HFFc6 (cell line): Measurements from ENCODE around the gene PIH1D2. TPM values are rescaled to one million over a fixed set of nuclear protein-coding genes. Genes with fewer than 3 reads are reported as not detected.
"Not testable (repeated sequence)": the region's sequence is repeated elsewhere in the genome, so short reads cannot be mapped to it uniquely, and the experiment has no call there.

Source experiments
- DNase-seq: peaks from one replicate; pipeline ENCODE4 v3.0.0-alpha.2; 2018
- H3K27ac Mint-ChIP-seq: 2 replicates; pipeline ENCODE4 v1.8.0; 2020; ENCODE audit warnings: mild to moderate bottlenecking, mixed read lengths
- H3K27me3 Mint-ChIP-seq: 2 replicates; pipeline ENCODE4 v1.8.0; 2021; ENCODE audit warnings: mild to moderate bottlenecking, moderate library complexity, mixed read lengths; ENCODE audit not compliant: insufficient read depth
- H3K36me3 Mint-ChIP-seq: 2 replicates; pipeline ENCODE4 v1.8.0; 2021; ENCODE audit warnings: low read depth, mixed read lengths
- H3K4me1 Mint-ChIP-seq: 2 replicates; pipeline ENCODE4 v1.8.0; 2020; ENCODE audit warnings: low read depth, mixed read lengths
- H3K4me3 Mint-ChIP-seq: 2 replicates; pipeline ENCODE4 v1.8.0; 2020; ENCODE audit warnings: mild to moderate bottlenecking, moderate library complexity, mixed read lengths
- H3K9me3 Mint-ChIP-seq: 2 replicates; pipeline ENCODE4 v1.8.0; 2020; ENCODE audit warnings: mild to moderate bottlenecking, mixed read lengths
- CTCF ChIP-seq: fragments of 200-600 bp; sonication (generic); IDR thresholded peaks from 2 replicates; pipeline ENCODE4 v1.5.0; 2021; ENCODE audit warnings: antibody characterized with exemption, mild to moderate bottlenecking
- total RNA-seq, 6 experiments: library from RNA; stranded (reverse); fragmentation: NEBNext Ultra II Directional; extraction: Animal tissue kit (Norgen Biotek cat#: 25700); gene quantifications; 2 replicates in 1 of 6; 3 replicates in 5 of 6; pipeline ENCODE4 v1.2.3, GENCODE V29; 2021

PIH1D2 gene
- total RNA-seq, 6 experiments from 2014 or later = 0.59 to 1.5 (median 1.1) TPM

DNA sequence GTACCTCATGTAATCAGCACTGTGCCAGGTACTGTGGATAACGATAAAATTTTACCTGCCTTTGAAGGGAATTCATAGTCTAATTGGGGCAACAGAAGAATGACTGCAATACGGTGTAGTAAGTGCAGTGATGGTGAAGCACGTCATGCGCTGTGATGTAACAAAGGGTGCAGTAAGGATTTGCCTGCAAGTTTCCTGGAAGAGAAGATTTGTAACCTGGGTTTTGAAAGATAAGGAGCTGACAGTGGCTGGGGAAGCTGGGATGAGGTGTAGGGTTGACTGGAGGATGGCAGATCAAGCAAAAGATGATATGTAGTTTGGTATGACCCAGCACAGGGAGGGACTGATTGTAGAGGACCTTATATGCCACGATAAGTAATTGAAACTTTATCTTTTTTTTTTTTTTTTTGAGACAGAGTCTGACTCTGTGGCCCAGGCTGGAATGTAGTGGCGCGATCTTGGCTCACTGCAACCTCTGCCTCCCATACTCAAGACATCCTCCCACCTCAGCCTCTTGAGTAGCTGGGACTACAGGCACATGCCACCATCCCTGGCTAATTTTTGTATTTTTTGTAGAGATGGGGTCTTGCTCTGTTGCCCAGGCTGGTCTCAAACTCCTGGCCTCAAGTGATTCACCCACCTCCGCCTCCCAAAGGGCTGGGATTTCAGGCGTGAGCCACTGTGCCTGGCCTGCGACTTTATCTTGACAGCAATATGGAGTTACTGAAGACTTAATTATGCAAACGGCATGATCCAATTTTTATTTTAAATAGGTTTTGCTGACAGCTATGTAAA lies 24.1 kb upstream of the PIH1D2 start:
- H3K4me1 Mint-ChIP-seq = peaks cover 29% of the 10 kb centered on the region
- DNase-seq = no peak
- H3K9me3 Mint-ChIP-seq = no peaks in the 10 kb centered on the region
- no peak for TF ChIP-seq CTCF
- H3K36me3 Mint-ChIP-seq = peaks cover 15% of the 10 kb centered on the region
- no peaks in the 10 kb centered on the region; the same call in 1 of the 2 replicates for H3K27me3 Mint-ChIP-seq
- H3K27ac Mint-ChIP-seq = no peak overlapping the region
- no peak overlapping the region for H3K4me3 Mint-ChIP-seq

- Mint-ChIP-seq H3K4me1 (peaks cover 32% of the 10 kb centered on the region), H3K4me3 (no peak overlapping the region), H3K27me3 (no peaks in the 10 kb centered on the region; the same call in 1 of the 2 replicates), H3K36me3 (peaks cover 28% of the 10 kb centered on the region), H3K27ac (peak overlapping the region; percentile 67), H3K9me3 (no peaks in the 10 kb centered on the region)
- DNase-seq = peak; percentile 20
- no peak for TF ChIP-seq CTCF
These were observed 22.4 kb upstream of the PIH1D2 start for GRCh38 chr11:112096194-112096593.

DNA sequence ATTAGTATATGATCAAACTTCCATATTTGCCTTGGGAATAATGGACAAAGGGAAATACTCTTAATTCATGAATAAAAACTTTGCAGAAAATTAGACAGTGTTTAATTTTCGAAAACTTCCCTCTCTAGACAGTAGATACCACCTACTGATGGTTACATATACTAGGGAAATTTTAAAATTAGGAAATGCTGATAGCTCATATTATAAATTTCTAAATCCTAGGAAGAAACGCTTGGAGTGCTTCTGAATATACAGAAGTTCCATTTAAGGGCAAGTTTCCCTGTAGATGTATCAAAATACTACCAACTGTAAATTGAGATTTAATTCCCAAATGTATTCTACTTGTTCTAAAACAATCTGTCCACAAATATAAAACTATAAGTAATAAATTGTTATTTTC lies 21.5 kb upstream of the PIH1D2 start:
- H3K27ac Mint-ChIP-seq, H3K4me3 Mint-ChIP-seq, DNase-seq, H3K27me3 Mint-ChIP-seq, H3K9me3 Mint-ChIP-seq: not testable (repeated sequence)
- peaks cover 27% of the 10 kb centered on the region for H3K4me1 Mint-ChIP-seq
- peaks cover 31% of the 10 kb centered on the region for H3K36me3 Mint-ChIP-seq

DNA sequence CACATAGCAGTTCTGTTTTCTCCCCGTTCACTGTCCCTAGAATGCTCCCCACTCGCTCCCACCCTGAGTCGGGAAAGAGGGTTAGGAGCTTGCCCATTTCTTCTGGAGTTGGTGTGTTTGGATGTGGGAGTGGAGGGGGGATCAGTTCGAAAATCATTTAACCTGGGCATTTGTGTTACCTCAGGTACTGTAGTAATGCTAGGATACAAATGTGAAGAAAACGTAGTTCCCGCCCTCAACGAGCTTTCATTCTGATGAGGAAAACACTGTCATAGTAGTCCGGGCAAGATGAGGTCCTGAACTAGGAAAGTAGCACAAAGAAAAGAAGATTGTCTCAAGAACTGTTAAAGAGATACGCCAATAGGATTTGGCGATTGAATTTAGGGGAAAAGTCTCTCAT lies 13.4 kb upstream of the PIH1D2 start:
- no peaks in the 10 kb centered on the region for H3K9me3 Mint-ChIP-seq
- no peak for DNase-seq
- peaks cover 5% of the 10 kb centered on the region for H3K27me3 Mint-ChIP-seq
- H3K4me3 Mint-ChIP-seq = peak overlapping the region; percentile 97
- H3K4me1 Mint-ChIP-seq = peaks cover 68% of the 10 kb centered on the region
- no peak for TF ChIP-seq CTCF
- H3K36me3 Mint-ChIP-seq = peaks cover 71% of the 10 kb centered on the region
- peak overlapping the region; percentile 94 for H3K27ac Mint-ChIP-seq

DNA sequence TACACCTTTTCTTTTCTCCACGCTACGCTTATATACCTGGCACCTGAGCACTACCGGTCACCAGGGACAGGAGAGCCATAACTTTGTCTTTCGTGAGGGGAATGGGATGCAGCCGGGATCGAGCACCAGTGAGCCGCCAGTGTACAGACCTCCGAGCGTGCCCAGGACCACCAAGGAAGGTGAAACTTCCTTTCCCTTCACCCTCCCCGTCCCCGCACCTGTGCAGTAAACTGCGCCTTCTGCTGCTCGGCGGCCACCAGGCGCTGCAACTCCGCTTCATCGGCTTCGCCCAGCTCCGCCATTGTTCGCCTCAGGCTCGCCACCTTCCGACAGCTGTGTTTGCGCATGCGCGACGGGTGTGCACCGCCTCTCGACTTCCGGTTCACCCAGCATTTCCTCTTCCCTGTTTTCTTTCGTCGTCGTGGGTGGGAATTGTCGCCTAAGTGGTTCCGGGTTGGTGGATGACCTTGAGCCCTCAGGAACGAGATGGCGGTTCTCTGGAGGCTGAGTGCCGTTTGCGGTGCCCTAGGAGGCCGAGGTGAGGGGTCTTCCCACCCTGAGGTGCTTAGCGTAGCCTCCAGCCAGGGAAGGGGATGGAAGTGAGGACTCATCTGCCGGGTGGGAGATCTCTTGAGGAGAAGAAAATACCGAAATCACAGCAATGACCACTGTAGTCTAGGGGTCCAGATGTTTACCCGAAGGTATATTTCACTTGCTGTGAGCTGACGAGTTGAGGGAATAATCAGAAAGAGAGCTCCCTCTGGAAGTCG lies 12.8 kb upstream of the PIH1D2 start, which contains the start of the genes SDHD and TIMM8B:
Gene SDHD (plus strand): TSS at position 452 of the 770 bp plus-strand sequence. CDS start 35 bp downstream, at position 487.
Gene TIMM8B (minus strand): TSS at position 335 of the 770 bp plus-strand sequence. CDS start 33 bp downstream, at position 302.
- H3K4me3 Mint-ChIP-seq = peak within 1 kb of the TSS; percentile 97
- peaks cover 69% of the 10 kb centered on the region for H3K36me3 Mint-ChIP-seq
- no peaks in the 10 kb centered on the region for H3K9me3 Mint-ChIP-seq
- H3K4me1 Mint-ChIP-seq = peaks cover 74% of the 10 kb centered on the region
- peak within 1 kb of the TSS; percentile 94 for H3K27ac Mint-ChIP-seq
- DNase-seq = peak; percentile 97
- peak; percentile 64 for TF ChIP-seq CTCF
- H3K27me3 Mint-ChIP-seq = peaks cover 5% of the 10 kb centered on the region
